SU-DHL-6 (cell line): ENCODE data around the gene EIF3CL.
"Not testable (repeated sequence)": the region's sequence is repeated elsewhere in the genome, so short reads cannot be mapped to it uniquely, and the experiment has no call there.

Experiments
- H2AFZ ChIP-seq: fragments of 200-600 bp; sonication (generic); 2 replicates; pipeline ENCODE4 v1.6.1; 2014; ENCODE audit warnings: low read depth, mild to moderate bottlenecking, moderate library complexity, mixed read lengths, antibody characterized with exemption, low read length; ENCODE audit not compliant: severe bottlenecking
- H3F3A ChIP-seq: fragments of 200-600 bp; shearing (Covaris generic); 2 replicates; pipeline ENCODE4 v1.6.0; 2016; ENCODE audit warnings: antibody characterized with exemption, mild to moderate bottlenecking; ENCODE audit not compliant: insufficient read depth
- H3K27ac ChIP-seq: fragments of 200-600 bp; sonication (generic); 2 replicates; pipeline ENCODE4 v1.5.1; 2016; ENCODE audit warnings: low read depth, mild to moderate bottlenecking, low read length, moderate library complexity, mixed read lengths
- H3K27me3 ChIP-seq: fragments of 200-600 bp; sonication (generic), shearing (Covaris generic); 2 replicates; pipeline ENCODE4 v1.6.0; 2014; ENCODE audit warnings: mild to moderate bottlenecking, low read length
- H3K36me3 ChIP-seq: fragments of 200-600 bp; sonication (generic); 2 replicates; pipeline ENCODE4 v1.6.1; 2014; ENCODE audit warnings: mild to moderate bottlenecking, low read length, mixed read lengths
- H3K4me2 ChIP-seq: fragments of 300-600, 200-600 bp; shearing (Covaris generic), sonication (generic); 2 replicates; pipeline ENCODE4 v1.6.0; 2014; ENCODE audit warnings: low read length, low read depth, mild to moderate bottlenecking; ENCODE audit not compliant: poor library complexity, severe bottlenecking
- H3K4me3 ChIP-seq: fragments of 200-600 bp; sonication (generic); 2 replicates; pipeline ENCODE4 v1.5.1; 2014; ENCODE audit warnings: antibody characterized with exemption, low read length, mild to moderate bottlenecking, mixed read lengths; ENCODE audit not compliant: insufficient read depth, poor library complexity, severe bottlenecking
- H3K79me2 ChIP-seq: fragments of 200-600 bp; sonication (generic); 2 replicates; pipeline ENCODE4 v1.6.1; 2014; ENCODE audit warnings: mild to moderate bottlenecking, low read length, moderate library complexity; ENCODE audit not compliant: insufficient read depth
- H3K9ac ChIP-seq: fragments of 200-600 bp; sonication (generic); 2 replicates; pipeline ENCODE4 v1.7.0; 2014; ENCODE audit warnings: mild to moderate bottlenecking, low read length
- H3K9me2 ChIP-seq: fragments of 200-600 bp; sonication (generic); replicated peaks from 2 replicates; pipeline ENCODE4 v1.6.1; 2014; ENCODE audit warnings: low read length; ENCODE audit not compliant: insufficient read depth
- H3K9me3 ChIP-seq: fragments of 200-600 bp; sonication (generic); 2 replicates; pipeline ENCODE4 v1.6.1; 2014; ENCODE audit warnings: low read length, mixed read lengths; ENCODE audit not compliant: insufficient read depth
- H4K20me1 ChIP-seq: fragments of 200-600 bp; sonication (generic); 2 replicates; pipeline ENCODE4 v1.6.1; 2014; ENCODE audit warnings: low read depth, mild to moderate bottlenecking, antibody characterized with exemption, low read length, moderate library complexity, mixed read lengths

The EIF3CL gene

GRCh38 chr16:28374281-28374680 is 29.4 kb downstream of the EIF3CL start:
- H3K27me3 ChIP-seq, H4K20me1 ChIP-seq, H3K79me2 ChIP-seq, H3K9me3 ChIP-seq, H3K4me3 ChIP-seq, H3K9me2 ChIP-seq, H3K27ac ChIP-seq, H3K4me2 ChIP-seq, H3F3A ChIP-seq, H3K36me3 ChIP-seq, H3K9ac ChIP-seq, H2AFZ ChIP-seq: not testable (repeated sequence)

- H3F3A ChIP-seq, H2AFZ ChIP-seq, H3K4me3 ChIP-seq, H3K79me2 ChIP-seq, H3K36me3 ChIP-seq, H3K27me3 ChIP-seq, H3K9ac ChIP-seq, H3K9me2 ChIP-seq, H4K20me1 ChIP-seq, H3K9me3 ChIP-seq, H3K4me2 ChIP-seq, H3K27ac ChIP-seq: not testable (repeated sequence)
Observed at GRCh38 chr16:28367926-28368325, 35.7 kb downstream of the EIF3CL start.

GRCh38 chr16:28364268-28365173 is 39.1 kb downstream of the EIF3CL start:
- H3K4me2 ChIP-seq = peak overlapping the region; percentile 25

GRCh38 chr16:28363408-28363807 is 40.2 kb downstream of the EIF3CL start, which contains the start of gene NPIPB6:
Gene NPIPB6 (minus strand): TSS chr16:28363508. CDS start chr16:28362822, 686 bp downstream.
- peak within 1 kb of the TSS; percentile 64 for H3K27ac ChIP-seq
- not testable (repeated sequence) for H3K9me2 ChIP-seq, H3K36me3 ChIP-seq, H3K27me3 ChIP-seq, H3K79me2 ChIP-seq, H3K9ac ChIP-seq, H3K9me3 ChIP-seq, H4K20me1 ChIP-seq, H2AFZ ChIP-seq, H3K4me3 ChIP-seq, H3F3A ChIP-seq
- H3K4me2 ChIP-seq = peak within 1 kb of the TSS; percentile 31

More at GRCh38 chr16:28364268-28365173, 39.1 kb downstream of the EIF3CL start:
- H3K9me2 ChIP-seq, H3K4me3 ChIP-seq, H3K9me3 ChIP-seq, H3K36me3 ChIP-seq, H4K20me1 ChIP-seq, H3F3A ChIP-seq, H3K79me2 ChIP-seq, H3K27me3 ChIP-seq, H3K9ac ChIP-seq, H2AFZ ChIP-seq, H3K27ac ChIP-seq: not testable (repeated sequence)

- Histone ChIP-seq H3K4me2 (peak overlapping the region; percentile 31), H3K27ac (peak overlapping the region; percentile 64)
- not testable (repeated sequence) for H3K9me3 ChIP-seq, H3K36me3 ChIP-seq, H3K9me2 ChIP-seq, H3K79me2 ChIP-seq, H3F3A ChIP-seq, H3K4me3 ChIP-seq, H2AFZ ChIP-seq, H4K20me1 ChIP-seq, H3K9ac ChIP-seq, H3K27me3 ChIP-seq
Observed at GRCh38 chr16:28362600-28362999, 41.0 kb downstream of the EIF3CL start.

GRCh38 chr16:28338230-28338629 is 65.4 kb downstream of the EIF3CL start:
- H3K79me2 ChIP-seq = not testable (repeated sequence)

GRCh38 chr16:28336940-28337710 is 66.5 kb downstream of the EIF3CL start:
- H3K4me2 ChIP-seq, H3F3A ChIP-seq, H2AFZ ChIP-seq, H3K79me2 ChIP-seq, H4K20me1 ChIP-seq, H3K27me3 ChIP-seq, H3K9ac ChIP-seq, H3K4me3 ChIP-seq, H3K9me3 ChIP-seq, H3K9me2 ChIP-seq, H3K36me3 ChIP-seq: not testable (repeated sequence)
- H3K27ac ChIP-seq = peak overlapping the region; percentile 53

More at GRCh38 chr16:28338230-28338629, 65.4 kb downstream of the EIF3CL start:
- not testable (repeated sequence) for H4K20me1 ChIP-seq, H3K4me3 ChIP-seq, H3K9me2 ChIP-seq, H3K9ac ChIP-seq, H3K27ac ChIP-seq, H3K27me3 ChIP-seq, H2AFZ ChIP-seq, H3K36me3 ChIP-seq, H3K4me2 ChIP-seq, H3K9me3 ChIP-seq, H3F3A ChIP-seq

GRCh38 chr16:28335678-28336077 is 68.0 kb downstream of the EIF3CL start:
- not testable (repeated sequence) for H2AFZ ChIP-seq, H3K9ac ChIP-seq, H3K36me3 ChIP-seq, H3K27me3 ChIP-seq, H3F3A ChIP-seq, H3K4me2 ChIP-seq, H3K79me2 ChIP-seq, H3K27ac ChIP-seq, H3K9me2 ChIP-seq, H4K20me1 ChIP-seq, H3K4me3 ChIP-seq, H3K9me3 ChIP-seq
